Measurements from ENCODE around the gene C4orf50. TPM values are rescaled to one million over a fixed set of nuclear protein-coding genes. Genes with fewer than 3 reads are reported as not detected.
"Not testable (repeated sequence)": the region's sequence is repeated elsewhere in the genome, so short reads cannot be mapped to it uniquely, and the experiment has no call there.

Gene C4orf50
- total RNA-seq, 1 donor from 2014 or later: 0.49 TPM

GRCh38 chr4:5954056-5954760, 64.0 kb downstream of the C4orf50 start:
- intact Hi-C loops (cut with DNase I): no loop called here
- peaks cover 8% of the 10 kb centered on the region for H3K4me1 ChIP-seq
- no peaks in the 10 kb centered on the region for H3K9me3 ChIP-seq
- H3K27me3 ChIP-seq: no peaks in the 10 kb centered on the region
- H3K4me3 ChIP-seq: no peak overlapping the region
- H3K27ac ChIP-seq: no peak overlapping the region
- H3K36me3 ChIP-seq: no peaks in the 10 kb centered on the region
- no peak for DNase-seq (ENCODE audit: extremely low spot score in 2 of 2)
- no peak for TF ChIP-seq CTCF (IDR thresholded peaks at IDR 0.05)
- TF ChIP-seq POLR2A (IDR thresholded peaks at IDR 0.05): no peak
- TF ChIP-seq POLR2AphosphoS5 (IDR thresholded peaks at IDR 0.05; ENCODE audit: insufficient read depth in 1 of 2, low read depth in 1 of 2): no peak

GRCh38 chr4:5952975-5953951, 65.0 kb downstream of the C4orf50 start:
- Histone ChIP-seq H3K4me1 (peaks cover 8% of the 10 kb centered on the region), H3K27ac (no peak overlapping the region), H3K9me3 (no peaks in the 10 kb centered on the region), H3K4me3 (no peak overlapping the region), H3K27me3 (no peaks in the 10 kb centered on the region), H3K36me3 (no peaks in the 10 kb centered on the region)
- DNase-seq (ENCODE audit: extremely low spot score in 2 of 2): no peak
- intact Hi-C loops (cut with DNase I): no loop called here
- TF ChIP-seq POLR2AphosphoS5 (IDR thresholded peaks at IDR 0.05; ENCODE audit: insufficient read depth in 1 of 2, low read depth in 1 of 2): no peak

- H3K9me3 ChIP-seq: no peaks in the 10 kb centered on the region
- no peaks in the 10 kb centered on the region for H3K36me3 ChIP-seq
- intact Hi-C loops (cut with DNase I): no loop called here
- H3K4me3 ChIP-seq: no peak overlapping the region
- DNase-seq (ENCODE audit: extremely low spot score in 2 of 2): no peak
- H3K4me1 ChIP-seq: peaks cover 8% of the 10 kb centered on the region
- TF ChIP-seq POLR2A (IDR thresholded peaks at IDR 0.05): no peak
- no peak for TF ChIP-seq POLR2AphosphoS5 (IDR thresholded peaks at IDR 0.05; ENCODE audit: insufficient read depth in 1 of 2, low read depth in 1 of 2)
- TF ChIP-seq CTCF (IDR thresholded peaks at IDR 0.05): no peak
- no peaks in the 10 kb centered on the region for H3K27me3 ChIP-seq
- no peak overlapping the region for H3K27ac ChIP-seq
These were observed 65.8 kb downstream of the C4orf50 start for GRCh38 chr4:5952286-5952974.

GRCh38 chr4:5946653-5947052, 71.6 kb downstream of the C4orf50 start:
- DNase-seq (ENCODE audit: extremely low spot score in 2 of 2); H3K27me3 ChIP-seq; H3K9me3 ChIP-seq; intact Hi-C loops (cut with DNase I); H3K36me3 ChIP-seq; H3K4me1 ChIP-seq; H3K4me3 ChIP-seq; H3K27ac ChIP-seq: not testable (repeated sequence)

GRCh38 chr4:5945936-5946335, 72.3 kb downstream of the C4orf50 start:
- Histone ChIP-seq H3K36me3 (no peaks in the 10 kb centered on the region), H3K27ac (no peak overlapping the region), H3K4me1 (no peaks in the 10 kb centered on the region), H3K27me3 (no peaks in the 10 kb centered on the region), H3K4me3 (no peak overlapping the region), H3K9me3 (no peaks in the 10 kb centered on the region)
- no peak for TF ChIP-seq POLR2AphosphoS5 (IDR thresholded peaks at IDR 0.05; ENCODE audit: insufficient read depth in 1 of 2, low read depth in 1 of 2)
- TF ChIP-seq POLR2A (IDR thresholded peaks at IDR 0.05): no peak
- TF ChIP-seq CTCF (IDR thresholded peaks at IDR 0.05): no peak
- no peak for DNase-seq (ENCODE audit: extremely low spot score in 2 of 2)
- intact Hi-C loops (cut with DNase I): no loop called here

All from vagina (tissue), 2 donors.